GM12878 (cell line): ENCODE measurements around the gene ZNF367. TPM values are rescaled to one million over a fixed set of nuclear protein-coding genes. Genes with fewer than 3 reads are reported as not detected.
"Not testable (repeated sequence)": the region's sequence is repeated elsewhere in the genome, so short reads cannot be mapped to it uniquely, and the experiment has no call there.

Experiments
- ATAC-seq: fragments of 200-7000 bp; cut with Tn5 transposase; 3 replicates; pipeline ENCODE4 v1.9.1; 2020; ENCODE audit warnings: mild to moderate bottlenecking, moderate library complexity
- BruUV-seq: library from RNA; stranded (reverse); fragments of 400-500 nt; replicated peaks from 2 replicates; lab custom pipeline; 2021; lab: Mats Ljungman, UMichigan
- CTCF ChIA-PET: fragments of 300-600 bp; sonication (Branson Sonifier 250); formaldehyde crosslinking; extraction: SDS; loops from one replicate; lab custom pipeline; 2021; ENCODE audit warnings: inconsistent platforms; lab: Yijun Ruan, JAX
- POLR2A ChIA-PET: fragments of 350-600 bp; formaldehyde crosslinking; extraction: SDS; loops from one replicate; lab custom pipeline; 2021; ENCODE audit warnings: inconsistent platforms; lab: Charles Lee
- RAD21 ChIA-PET: fragments of 300-600 bp; sonication (Branson Sonifier 250); formaldehyde crosslinking; loops from one replicate; lab custom pipeline; 2023; ENCODE audit warnings: antibody characterized with exemption; ENCODE audit not compliant: unreplicated experiment; lab: Charles Lee
- SMC1A ChIA-PET: fragments of 300-600 bp; sonication (Branson Sonifier 250); formaldehyde crosslinking; loops from one replicate; lab custom pipeline; 2023; ENCODE audit not compliant: unreplicated experiment, uncharacterized antibody; lab: Charles Lee
- DNase-seq: peaks from one replicate; pipeline ENCODE4 v3.0.0-alpha.2; 2011; ENCODE audit warnings: low read depth, low spot score
- FAIRE-seq: peaks from 3 replicates; lab custom pipeline; 2011; peaks lifted over from hg19 to GRCh38; lab: Jason Lieb, UNC
- H2AFZ ChIP-seq: 2 replicates; pipeline ENCODE4 v1.6.0; 2011; ENCODE audit warnings: low read depth, low read length, control low read depth; ENCODE audit not compliant: control insufficient read depth
- H3K27ac ChIP-seq: 2 replicates; pipeline ENCODE4 v1.5.1; 2011; ENCODE audit warnings: control low read depth; ENCODE audit not compliant: control insufficient read depth, insufficient read depth
- H3K27me3 ChIP-seq, 2 experiments: replicated peaks in 1 of 2; 2 replicates each; pipeline versions ENCODE4 v1.6.0 to v1.6.1; 2011; ENCODE audit warnings: low read length in 1 of 2; ENCODE audit not compliant: control insufficient read depth in 2 of 2, insufficient read depth in 2 of 2
- H3K36me3 ChIP-seq, 2 experiments: 2 replicates each; pipeline ENCODE4 v1.5.1; 2011; ENCODE audit warnings: low read length in 1 of 2; ENCODE audit not compliant: control insufficient read depth in 2 of 2, insufficient read depth in 2 of 2
- H3K4me1 ChIP-seq: 2 replicates; pipeline ENCODE4 v1.6.1; 2011; ENCODE audit warnings: mild to moderate bottlenecking, low read length, moderate library complexity, mixed read lengths; ENCODE audit not compliant: control insufficient read depth, insufficient read depth
- H3K4me2 ChIP-seq: 2 replicates; pipeline ENCODE4 v1.6.0; 2011; ENCODE audit warnings: control low read depth; ENCODE audit not compliant: control insufficient read depth, insufficient read depth
- H3K4me3 ChIP-seq: fragments of 200-600 bp; sonication (generic); 2 replicates; pipeline ENCODE4 v1.5.1; 2016
- H3K79me2 ChIP-seq: 2 replicates; pipeline ENCODE4 v1.6.0; 2011; ENCODE audit warnings: low read length; ENCODE audit not compliant: control insufficient read depth, insufficient read depth
- H3K9ac ChIP-seq: 2 replicates; pipeline ENCODE4 v1.8.0; 2011; ENCODE audit warnings: low read length, control low read depth, mixed read lengths; ENCODE audit not compliant: control insufficient read depth, insufficient read depth
- H3K9me3 ChIP-seq: replicated peaks from 3 replicates; pipeline ENCODE4 v1.5.1; 2011; ENCODE audit warnings: mild to moderate bottlenecking, low read length; ENCODE audit not compliant: control insufficient read depth, insufficient read depth
- H4K20me1 ChIP-seq: 2 replicates; pipeline ENCODE4 v1.6.0; 2011; ENCODE audit not compliant: control insufficient read depth, insufficient read depth
- E4F1 ChIP-seq: fragments of 450-650 bp; IDR thresholded peaks from 2 replicates; pipeline ENCODE4 v1.6.1; 2018; ENCODE audit warnings: borderline replicate concordance, mild to moderate bottlenecking; ENCODE audit not compliant: partially characterized antibody
- PML ChIP-seq: IDR thresholded peaks from 2 replicates; pipeline ENCODE4 v1.6.1; 2012; ENCODE audit warnings: low read length, inconsistent platforms
- WGBS: methylation state at CpG from one replicate; pipeline ENCODE4 v1.1.6; 2016; ENCODE audit warnings: low lambda C conversion rate; ENCODE audit not compliant: insufficient replicate concordance, insufficient coverage; ENCODE audit errors: missing lambda C conversion rate; 5-methylcytosine and 5-hydroxymethylcytosine counted together
- in situ Hi-C: fragments of 300-500 bp; cut with MboI; formaldehyde crosslinking; loops from 9 replicates; pipeline ENCODE4 v1.14.3; 2018; ENCODE audit warnings: mixed read lengths
- intact Hi-C: fragments of 100-400 bp; cut with micrococcal nuclease; formaldehyde crosslinking; loops from one replicate; pipeline ENCODE4 v1.14.2; 2022; ENCODE audit not compliant: unreplicated experiment
- polyA plus RNA-seq, 11 experiments: library from polyadenylated mRNA; depleted of rRNA in 4 of 11; unstranded in 6 of 11; stranded (reverse) in 5 of 11; fragments of >200 nt; fragmentation: Nextera tagmentation in 4 of 11; fragmentation: Illumina TruSeq in 1 of 11; extraction: Ambion mirVana in 4 of 11; extraction: Trizol in 1 of 11; gene quantifications; 1 replicate in 1 of 11; 2 replicates in 10 of 11; pipeline versions ENCODE4 v1.2.1 to v1.2.3, GENCODE V29; 2011 to 2016; ENCODE audit warnings: inconsistent platforms in 2 of 11, missing spikeins in 2 of 11, low read depth in 1 of 11
- total RNA-seq, 4 experiments: library from RNA; depleted of rRNA in 3 of 4; stranded (reverse); fragments of >200 nt in 3 of 4; fragmentation: Illumina TruSeq in 1 of 4; extraction: Trizol in 1 of 4; gene quantifications; 2 replicates each; pipeline versions ENCODE4 v1.2.1 to v1.2.3, GENCODE V29; 2013 to 2021
- TF ChIP-seq, protein P1 (sequence below): fragments of 450-650 bp; IDR thresholded peaks from 2 replicates; pipeline ENCODE4 v1.6.1; 2017; ENCODE audit warnings: mild to moderate bottlenecking, moderate library complexity
- TF ChIP-seq, protein P2 (sequence below): fragments of 450-650 bp; IDR thresholded peaks from 2 replicates; pipeline ENCODE4 v1.6.1; 2017; ENCODE audit warnings: borderline replicate concordance
- TF ChIP-seq, protein P3 (sequence below): IDR thresholded peaks from 2 replicates; pipeline ENCODE4 v1.6.1; 2012; ENCODE audit warnings: low read depth, low read length, improper control_type of control experiment

Gene ZNF367
- total and polyA plus RNA-seq, 10 of the 15 experiments (the other 5 are each of a cell fraction or from before 2014, with no cell fraction given): 2.9 to 16.3 (median 11.1) TPM

- DNase-seq, H3K27me3 ChIP-seq, H3K36me3 ChIP-seq, RAD21 ChIA-PET, H3K27ac ChIP-seq, in situ Hi-C loops, H3K79me2 ChIP-seq, H3K9me3 ChIP-seq, H3K4me2 ChIP-seq, H3K4me1 ChIP-seq, BruUV-seq, FAIRE-seq, H2AFZ ChIP-seq, H4K20me1 ChIP-seq, H3K9ac ChIP-seq, POLR2A ChIA-PET, ATAC-seq, SMC1A ChIA-PET, intact Hi-C loops, H3K4me3 ChIP-seq: not testable (repeated sequence)
- WGBS: 87% methylated on average over 6 of the region's 6 CpGs
- CTCF ChIA-PET: interaction anchor here (0.6 kb wide), 1 partner anchor 49 kb away, joined by 3 read pairs; no protein-coding TSS in a partner anchor
These were observed 56.1 kb downstream of the ZNF367 start for GRCh38 chr9:96362119-96362518.

GRCh38 chr9:96361668-96362067 lies 56.5 kb downstream of the ZNF367 start:
- ChIA-PET CTCF (interaction anchor here (0.6 kb wide), 1 partner anchor 50 kb away, joined by 3 read pairs; no protein-coding TSS in a partner anchor), SMC1A (no interaction called here), POLR2A (no interaction called here), RAD21 (no interaction called here)
- H3K4me2 ChIP-seq: no peak overlapping the region
- no peaks in the 10 kb centered on the region for H4K20me1 ChIP-seq
- no peaks in the 10 kb centered on the region; a peak in 1 of 4 replicates for H3K36me3 ChIP-seq
- no peaks in the 10 kb centered on the region for H3K79me2 ChIP-seq
- FAIRE-seq: no peak
- TF ChIP-seq E4F1 (no peak), PML (no peak)
- TF ChIP-seq, protein P1, sequence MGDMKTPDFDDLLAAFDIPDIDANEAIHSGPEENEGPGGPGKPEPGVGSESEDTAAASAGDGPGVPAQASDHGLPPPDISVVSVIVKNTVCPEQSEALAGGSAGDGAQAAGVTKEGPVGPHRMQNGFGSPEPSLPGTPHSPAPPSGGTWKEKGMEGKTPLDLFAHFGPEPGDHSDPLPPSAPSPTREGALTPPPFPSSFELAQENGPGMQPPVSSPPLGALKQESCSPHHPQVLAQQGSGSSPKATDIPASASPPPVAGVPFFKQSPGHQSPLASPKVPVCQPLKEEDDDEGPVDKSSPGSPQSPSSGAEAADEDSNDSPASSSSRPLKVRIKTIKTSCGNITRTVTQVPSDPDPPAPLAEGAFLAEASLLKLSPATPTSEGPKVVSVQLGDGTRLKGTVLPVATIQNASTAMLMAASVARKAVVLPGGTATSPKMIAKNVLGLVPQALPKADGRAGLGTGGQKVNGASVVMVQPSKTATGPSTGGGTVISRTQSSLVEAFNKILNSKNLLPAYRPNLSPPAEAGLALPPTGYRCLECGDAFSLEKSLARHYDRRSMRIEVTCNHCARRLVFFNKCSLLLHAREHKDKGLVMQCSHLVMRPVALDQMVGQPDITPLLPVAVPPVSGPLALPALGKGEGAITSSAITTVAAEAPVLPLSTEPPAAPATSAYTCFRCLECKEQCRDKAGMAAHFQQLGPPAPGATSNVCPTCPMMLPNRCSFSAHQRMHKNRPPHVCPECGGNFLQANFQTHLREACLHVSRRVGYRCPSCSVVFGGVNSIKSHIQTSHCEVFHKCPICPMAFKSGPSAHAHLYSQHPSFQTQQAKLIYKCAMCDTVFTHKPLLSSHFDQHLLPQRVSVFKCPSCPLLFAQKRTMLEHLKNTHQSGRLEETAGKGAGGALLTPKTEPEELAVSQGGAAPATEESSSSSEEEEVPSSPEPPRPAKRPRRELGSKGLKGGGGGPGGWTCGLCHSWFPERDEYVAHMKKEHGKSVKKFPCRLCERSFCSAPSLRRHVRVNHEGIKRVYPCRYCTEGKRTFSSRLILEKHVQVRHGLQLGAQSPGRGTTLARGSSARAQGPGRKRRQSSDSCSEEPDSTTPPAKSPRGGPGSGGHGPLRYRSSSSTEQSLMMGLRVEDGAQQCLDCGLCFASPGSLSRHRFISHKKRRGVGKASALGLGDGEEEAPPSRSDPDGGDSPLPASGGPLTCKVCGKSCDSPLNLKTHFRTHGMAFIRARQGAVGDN: no peak
- TF ChIP-seq, protein P2, sequence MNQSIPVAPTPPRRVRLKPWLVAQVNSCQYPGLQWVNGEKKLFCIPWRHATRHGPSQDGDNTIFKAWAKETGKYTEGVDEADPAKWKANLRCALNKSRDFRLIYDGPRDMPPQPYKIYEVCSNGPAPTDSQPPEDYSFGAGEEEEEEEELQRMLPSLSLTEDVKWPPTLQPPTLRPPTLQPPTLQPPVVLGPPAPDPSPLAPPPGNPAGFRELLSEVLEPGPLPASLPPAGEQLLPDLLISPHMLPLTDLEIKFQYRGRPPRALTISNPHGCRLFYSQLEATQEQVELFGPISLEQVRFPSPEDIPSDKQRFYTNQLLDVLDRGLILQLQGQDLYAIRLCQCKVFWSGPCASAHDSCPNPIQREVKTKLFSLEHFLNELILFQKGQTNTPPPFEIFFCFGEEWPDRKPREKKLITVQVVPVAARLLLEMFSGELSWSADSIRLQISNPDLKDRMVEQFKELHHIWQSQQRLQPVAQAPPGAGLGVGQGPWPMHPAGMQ: no peak
- TF ChIP-seq, protein P3, sequence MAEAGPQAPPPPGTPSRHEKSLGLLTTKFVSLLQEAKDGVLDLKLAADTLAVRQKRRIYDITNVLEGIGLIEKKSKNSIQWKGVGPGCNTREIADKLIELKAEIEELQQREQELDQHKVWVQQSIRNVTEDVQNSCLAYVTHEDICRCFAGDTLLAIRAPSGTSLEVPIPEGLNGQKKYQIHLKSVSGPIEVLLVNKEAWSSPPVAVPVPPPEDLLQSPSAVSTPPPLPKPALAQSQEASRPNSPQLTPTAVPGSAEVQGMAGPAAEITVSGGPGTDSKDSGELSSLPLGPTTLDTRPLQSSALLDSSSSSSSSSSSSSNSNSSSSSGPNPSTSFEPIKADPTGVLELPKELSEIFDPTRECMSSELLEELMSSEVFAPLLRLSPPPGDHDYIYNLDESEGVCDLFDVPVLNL: no peak
- in situ Hi-C loops: no loop called here
- DNase-seq: no peak
- H3K27ac ChIP-seq: no peak overlapping the region
- BruUV-seq: no TSS peak
- H3K27me3 ChIP-seq: no peaks in the 10 kb centered on the region
- no peak overlapping the region for H2AFZ ChIP-seq
- H3K4me1 ChIP-seq: no peaks in the 10 kb centered on the region
- intact Hi-C loops: no loop called here
- ATAC-seq: no peak
- H3K9me3 ChIP-seq: no peaks in the 10 kb centered on the region
- 98% methylated on average over 5 of the region's 6 CpGs for WGBS
- H3K9ac ChIP-seq: no peak overlapping the region
- H3K4me3 ChIP-seq: no peak overlapping the region
